ACC112 (cell line): ENCODE results near the gene JUND.
A peak's percentile ranks its signal among the peaks of the same experiment; 100 is the strongest.

Experiments
- H2AFZ ChIP-seq: fragments of 200-600 bp; sonication (generic); one replicate; pipeline ENCODE4 v1.6.0; 2017; ENCODE audit warnings: antibody characterized with exemption, low read length; ENCODE audit not compliant: unreplicated experiment
- H3K27ac ChIP-seq: fragments of 200-600 bp; sonication (generic); 2 replicates; pipeline ENCODE4 v1.5.1; 2014; ENCODE audit warnings: low read depth, mild to moderate bottlenecking, antibody characterized with exemption, low read length, moderate library complexity
- H3K27me3 ChIP-seq: fragments of 200-600 bp; sonication (generic); 2 replicates; pipeline ENCODE4 v1.6.1; 2014; ENCODE audit warnings: mild to moderate bottlenecking, antibody characterized with exemption, low read length, moderate library complexity, mixed read lengths; ENCODE audit not compliant: insufficient read depth
- H3K36me3 ChIP-seq: fragments of 200-600 bp; sonication (generic); 2 replicates; pipeline ENCODE4 v1.6.1; 2016; ENCODE audit warnings: mild to moderate bottlenecking, antibody characterized with exemption, low read length, moderate library complexity, mixed read lengths; ENCODE audit not compliant: insufficient read depth
- H3K4me1 ChIP-seq: fragments of 200-600 bp; sonication (generic); one replicate; pipeline ENCODE4 v1.6.1; 2016; ENCODE audit warnings: low read length, mixed read lengths; ENCODE audit not compliant: insufficient read depth, unreplicated experiment, control insufficient read depth
- H3K4me3 ChIP-seq: fragments of 200-600 bp; sonication (generic); 2 replicates; pipeline ENCODE4 v1.5.1; 2014; ENCODE audit warnings: mild to moderate bottlenecking, low read depth, low read length
- H3K79me2 ChIP-seq: fragments of 200-600 bp; sonication (generic); one replicate; pipeline ENCODE4 v1.6.0; 2016; ENCODE audit warnings: low read length; ENCODE audit not compliant: control insufficient read depth, unreplicated experiment, insufficient read depth

JUND gene

DNA sequence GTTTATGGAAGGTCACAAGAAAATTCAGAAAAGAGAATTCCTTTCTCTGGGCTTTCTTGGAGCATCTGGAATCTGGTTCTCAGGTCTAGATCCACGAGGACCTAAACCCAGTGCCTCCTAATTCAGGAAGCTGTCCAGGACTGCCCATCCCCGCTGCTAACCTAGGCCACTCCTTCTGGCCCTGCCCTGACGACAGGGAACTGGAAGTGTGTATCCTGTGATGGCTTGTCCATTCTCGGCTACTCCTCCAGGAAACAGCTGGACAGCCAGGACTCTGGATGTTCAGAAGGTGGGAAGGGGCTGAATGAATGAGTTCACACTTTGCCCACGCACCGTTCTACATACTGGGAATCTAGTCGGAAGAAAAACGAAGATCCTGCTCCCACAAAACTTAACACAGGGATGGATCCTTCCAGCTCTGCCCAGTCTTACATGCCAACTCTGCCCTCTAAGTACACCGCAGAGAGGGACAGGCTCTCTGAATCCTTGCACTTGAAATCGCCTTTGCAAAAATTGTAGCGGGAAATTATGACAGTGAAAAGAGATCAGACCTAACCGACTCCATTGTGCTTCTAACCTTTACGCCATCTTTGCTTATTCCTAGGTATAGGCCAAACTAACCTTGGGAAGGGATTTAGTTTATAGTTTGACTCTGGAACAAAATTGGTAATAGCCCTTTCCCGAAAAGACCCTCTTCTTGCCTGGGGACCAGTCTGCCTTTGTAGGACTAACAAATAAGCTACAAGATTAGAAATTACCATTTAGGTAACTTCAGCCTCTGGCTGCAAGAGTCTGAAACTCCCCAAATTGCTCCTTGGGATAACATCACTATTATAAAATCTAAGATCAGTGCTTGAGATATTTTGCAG is 39.7 kb upstream of the JUND start:
- Histone ChIP-seq H3K27ac (no peak overlapping the region), H2AFZ (no peak overlapping the region), H3K36me3 (no peaks in the 10 kb centered on the region), H3K4me3 (peak overlapping the region; percentile 87), H3K79me2 (peaks cover 38% of the 10 kb centered on the region), H3K27me3 (no peaks in the 10 kb centered on the region), H3K4me1 (peaks cover 14% of the 10 kb centered on the region)

- Histone ChIP-seq H3K79me2 (peaks cover 38% of the 10 kb centered on the region), H3K36me3 (no peaks in the 10 kb centered on the region), H3K4me1 (peaks cover 14% of the 10 kb centered on the region), H3K4me3 (no peak overlapping the region), H3K27me3 (no peaks in the 10 kb centered on the region), H3K27ac (no peak overlapping the region), H2AFZ (no peak overlapping the region)
Observed at GRCh38 chr19:18319591-18320135, 38.2 kb upstream of the JUND start.

DNA sequence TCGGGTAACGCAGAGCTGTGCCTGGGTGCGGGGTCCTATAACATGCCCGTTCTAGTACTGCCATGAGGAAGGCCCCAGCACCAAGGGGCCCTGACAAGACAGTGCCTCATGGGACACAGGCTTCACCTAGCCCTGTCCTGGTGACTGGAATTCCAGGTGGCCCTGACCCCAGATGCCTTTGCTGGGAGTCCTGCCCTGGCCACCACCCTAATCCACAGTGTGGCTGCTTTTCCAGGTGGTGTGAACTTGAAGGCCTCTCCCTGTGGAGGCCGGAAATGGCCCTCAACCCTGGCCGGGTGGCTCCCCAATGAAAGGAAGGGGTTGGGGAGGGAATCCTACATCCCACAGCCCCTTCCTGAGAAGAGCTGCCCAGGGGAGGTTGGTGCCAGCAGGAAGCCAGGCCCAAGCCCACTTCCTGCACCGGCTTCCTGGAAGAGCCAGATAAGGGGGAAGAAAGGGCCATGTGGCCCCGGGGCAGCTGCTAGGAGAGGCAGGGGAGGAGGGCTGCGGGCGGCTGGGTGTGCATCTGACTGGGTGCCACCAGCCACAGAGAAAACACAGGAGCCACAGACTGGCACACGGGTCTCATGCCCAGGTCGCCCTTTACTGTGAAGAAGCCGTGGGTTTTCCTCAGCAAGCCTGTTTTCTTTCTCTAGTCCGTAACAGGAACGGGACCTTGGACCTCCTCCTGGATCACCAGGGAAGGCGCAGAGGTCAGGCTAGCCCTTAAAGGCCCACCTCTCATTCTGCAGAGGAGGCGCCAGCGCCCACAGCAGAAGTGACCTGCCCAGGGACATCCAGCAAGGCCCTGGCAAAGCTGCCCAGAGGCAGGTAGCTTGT is 36.8 kb upstream of the JUND start:
- Histone ChIP-seq H3K4me1 (peaks cover 14% of the 10 kb centered on the region), H2AFZ (no peak overlapping the region), H3K27me3 (no peaks in the 10 kb centered on the region), H3K4me3 (no peak overlapping the region), H3K36me3 (no peaks in the 10 kb centered on the region), H3K27ac (no peak overlapping the region), H3K79me2 (peaks cover 38% of the 10 kb centered on the region)

DNA sequence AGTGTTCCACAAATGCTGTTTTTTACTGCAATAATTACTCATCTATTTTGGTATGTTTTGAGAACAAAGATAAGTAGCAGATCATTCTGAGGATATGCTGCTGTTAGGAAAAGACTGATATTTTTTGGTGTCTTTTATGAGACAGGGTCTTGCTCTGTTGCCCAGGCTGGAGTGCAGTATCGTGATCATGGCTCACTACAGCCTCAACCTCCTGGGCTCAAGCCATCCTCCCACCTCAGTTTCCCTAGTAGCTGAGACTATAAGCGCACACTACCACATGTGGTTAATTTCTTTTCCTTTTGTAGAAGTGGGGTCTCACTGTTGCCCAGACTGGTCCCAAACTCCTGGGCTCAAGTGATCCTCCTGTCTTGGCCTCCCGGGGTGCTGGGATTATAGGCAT is 32.0 kb upstream of the JUND start:
- Histone ChIP-seq H3K79me2 (peaks cover 1% of the 10 kb centered on the region), H3K27me3 (no peaks in the 10 kb centered on the region), H3K4me3 (no peak overlapping the region), H2AFZ (no peak overlapping the region), H3K4me1 (no peaks in the 10 kb centered on the region), H3K27ac (no peak overlapping the region), H3K36me3 (no peaks in the 10 kb centered on the region)

- Histone ChIP-seq H3K79me2 (no peaks in the 10 kb centered on the region), H3K27me3 (no peaks in the 10 kb centered on the region), H3K4me3 (no peak overlapping the region), H2AFZ (no peak overlapping the region), H3K36me3 (no peaks in the 10 kb centered on the region), H3K4me1 (no peaks in the 10 kb centered on the region), H3K27ac (no peak overlapping the region)
Observed at GRCh38 chr19:18312092-18312534, 30.7 kb upstream of the JUND start.

DNA sequence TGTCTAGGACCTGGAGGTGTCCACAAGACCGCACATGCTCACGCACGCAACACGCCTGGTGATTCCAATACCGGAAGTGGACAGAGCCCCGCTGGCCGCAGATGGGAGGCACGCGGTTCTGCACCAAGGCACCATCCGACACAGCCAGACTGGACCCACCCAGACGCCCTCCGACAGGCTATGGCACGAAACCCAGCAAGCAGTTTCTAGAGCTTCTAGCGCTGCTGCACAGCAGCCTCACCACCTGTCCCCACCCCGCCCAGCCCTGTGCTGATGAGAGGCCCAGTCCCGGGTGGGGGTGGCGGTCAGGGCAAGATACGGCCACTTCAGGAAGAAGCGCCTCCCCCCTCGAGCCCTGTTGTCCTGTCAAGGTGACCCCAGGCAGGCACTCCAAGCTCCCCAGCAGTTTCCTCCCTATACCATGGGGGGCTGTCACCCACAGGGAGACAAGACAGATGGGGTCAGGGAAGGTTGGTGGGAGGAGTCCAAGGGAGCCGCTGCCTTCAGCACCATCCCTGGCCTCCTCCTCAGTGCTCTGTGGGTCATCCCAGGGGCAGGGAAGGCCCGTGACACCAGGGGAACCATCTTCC is 30.2 kb upstream of the JUND start:
- Histone ChIP-seq H3K36me3 (no peaks in the 10 kb centered on the region), H2AFZ (no peak overlapping the region), H3K79me2 (no peaks in the 10 kb centered on the region), H3K27ac (no peak overlapping the region), H3K4me3 (no peak overlapping the region), H3K27me3 (no peaks in the 10 kb centered on the region), H3K4me1 (no peaks in the 10 kb centered on the region)

DNA sequence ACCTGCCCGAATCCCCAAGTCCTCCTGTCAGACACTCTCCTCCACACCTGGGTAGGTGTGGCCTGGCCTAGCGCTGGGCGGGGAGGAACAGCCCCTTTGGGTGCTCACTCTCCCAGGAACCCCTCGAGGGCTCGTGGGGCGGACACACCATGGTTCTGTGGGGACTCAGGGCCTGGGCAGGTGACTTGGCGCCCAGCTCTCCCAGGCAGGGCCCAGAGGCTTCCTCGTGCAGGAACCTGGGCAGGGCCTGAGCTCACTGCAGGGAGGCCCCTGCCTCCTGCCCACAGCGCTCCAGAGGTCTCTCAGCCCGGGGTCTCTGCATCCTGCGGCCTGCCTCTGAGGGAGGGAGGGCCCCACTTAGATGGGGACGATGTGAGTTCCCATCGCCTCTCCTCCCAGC is 29.5 kb upstream of the JUND start:
- no peaks in the 10 kb centered on the region for H3K79me2 ChIP-seq
- no peaks in the 10 kb centered on the region for H3K36me3 ChIP-seq
- no peak overlapping the region for H3K27ac ChIP-seq
- H3K4me3 ChIP-seq = no peak overlapping the region
- H3K27me3 ChIP-seq = no peaks in the 10 kb centered on the region
- H3K4me1 ChIP-seq = no peaks in the 10 kb centered on the region
- no peak overlapping the region for H2AFZ ChIP-seq

DNA sequence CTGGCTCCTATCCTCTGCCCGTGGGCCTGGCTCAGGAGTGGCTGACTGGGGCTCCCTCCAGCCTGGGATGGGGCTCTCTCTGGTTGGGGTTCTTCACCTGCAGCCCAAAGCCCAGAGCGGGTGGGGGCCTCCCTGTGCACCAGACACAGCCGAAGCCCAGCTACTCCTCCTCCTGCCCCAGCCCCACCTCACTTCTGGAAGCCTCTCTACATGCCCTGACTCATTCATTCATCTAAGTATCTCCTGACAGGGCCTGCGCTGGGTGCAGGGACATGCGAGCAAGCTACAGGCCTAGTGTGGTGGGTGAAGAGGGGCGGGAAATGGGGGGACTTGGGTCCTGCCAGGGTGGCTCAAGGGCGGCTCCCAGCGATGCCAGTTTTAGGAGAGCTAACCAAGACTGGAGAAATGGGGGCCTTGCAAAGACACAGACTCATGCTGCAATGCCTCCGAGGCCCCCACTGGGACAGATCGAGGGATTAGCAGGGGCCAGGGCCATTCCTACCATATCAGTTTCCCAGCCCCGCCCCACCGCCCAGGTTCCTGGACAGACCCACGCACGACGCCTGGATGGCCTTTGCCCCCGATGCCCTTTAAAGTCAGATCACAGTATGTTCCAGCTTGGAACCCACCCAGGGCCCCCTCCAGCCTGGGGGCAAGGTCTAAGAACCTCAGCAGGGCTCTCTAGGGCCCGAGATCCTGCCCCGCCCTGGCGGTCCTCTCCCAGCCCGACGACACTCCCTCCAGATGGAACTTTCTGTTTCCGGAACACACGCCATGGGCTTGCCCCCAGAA is 28.9 kb upstream of the JUND start:
- H3K4me3 ChIP-seq = no peak overlapping the region
- no peaks in the 10 kb centered on the region for H3K36me3 ChIP-seq
- no peaks in the 10 kb centered on the region for H3K79me2 ChIP-seq
- H3K27ac ChIP-seq = no peak overlapping the region
- peaks cover 3% of the 10 kb centered on the region for H3K4me1 ChIP-seq
- H2AFZ ChIP-seq = no peak overlapping the region
- no peaks in the 10 kb centered on the region for H3K27me3 ChIP-seq

DNA sequence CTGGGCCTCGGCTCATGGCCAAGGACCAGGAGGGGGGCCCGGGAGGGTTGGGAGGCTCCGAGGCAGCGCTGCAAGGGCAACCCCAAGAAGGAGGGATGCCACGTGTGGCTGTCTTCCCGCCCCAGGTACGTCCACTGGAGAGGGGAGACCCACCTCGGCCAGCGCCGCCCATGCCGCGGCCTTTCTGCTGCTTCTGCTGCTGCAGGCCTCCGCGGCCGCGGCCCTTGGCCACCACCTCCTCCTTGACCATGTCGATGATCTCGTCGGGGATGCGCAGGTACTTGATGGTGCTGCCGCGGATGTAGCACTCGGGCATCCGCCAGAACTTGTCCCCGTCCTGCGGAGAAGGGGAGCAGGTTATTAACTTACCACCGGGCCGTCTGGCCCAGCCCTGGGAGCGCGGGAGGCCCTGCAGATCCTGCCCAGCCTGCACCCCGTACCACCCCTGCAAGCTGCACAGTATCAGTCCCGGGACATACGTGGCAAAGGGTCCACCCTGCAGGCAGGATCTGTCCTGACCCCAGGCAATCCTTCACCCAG is 28.2 kb upstream of the JUND start:
- H3K27me3 ChIP-seq = no peaks in the 10 kb centered on the region
- peaks cover 10% of the 10 kb centered on the region for H3K4me1 ChIP-seq
- H3K27ac ChIP-seq = no peak overlapping the region
- no peaks in the 10 kb centered on the region for H3K79me2 ChIP-seq
- H3K4me3 ChIP-seq = no peak overlapping the region
- no peaks in the 10 kb centered on the region for H3K36me3 ChIP-seq
- H2AFZ ChIP-seq = no peak overlapping the region

DNA sequence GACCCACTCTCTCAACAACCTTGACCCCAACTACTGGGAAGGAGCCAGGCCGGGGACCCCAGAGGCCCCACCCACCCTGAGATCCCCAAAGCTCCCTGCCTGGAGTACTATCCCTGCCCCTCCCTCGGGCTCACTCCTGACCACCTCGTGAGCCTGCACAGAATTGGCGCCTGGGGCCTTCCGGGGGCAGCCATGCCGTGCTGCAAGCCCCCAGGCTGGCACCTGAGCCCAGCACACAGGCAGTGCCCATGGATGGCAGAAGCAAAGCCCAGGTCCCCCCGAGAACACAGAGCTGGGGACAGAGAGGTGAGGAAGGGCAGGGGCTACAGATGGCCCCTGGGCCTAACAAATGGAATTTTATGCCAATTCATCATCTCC is 27.5 kb upstream of the JUND start:
- Histone ChIP-seq H2AFZ (no peak overlapping the region), H3K4me3 (no peak overlapping the region), H3K4me1 (peaks cover 16% of the 10 kb centered on the region), H3K27ac (no peak overlapping the region), H3K36me3 (no peaks in the 10 kb centered on the region), H3K27me3 (no peaks in the 10 kb centered on the region), H3K79me2 (no peaks in the 10 kb centered on the region)
